ENCODE results near the gene SPATA46. TPM values are rescaled to one million over a fixed set of nuclear protein-coding genes. Genes with fewer than 3 reads are reported as not detected.

The SPATA46 gene
- total RNA-seq, 1 donor from 2014 or later: not detected

- no peak overlapping the region for H3K27ac Mint-ChIP-seq
- H3K36me3 Mint-ChIP-seq (ENCODE audit: low read depth): no peaks in the 10 kb centered on the region
- no peak for DNase-seq (ENCODE audit: low spot score)
- intact Hi-C loops (cut with micrococcal nuclease): no loop called here
- no peak overlapping the region for H3K4me3 Mint-ChIP-seq
- no peaks in the 10 kb centered on the region for H3K9me3 Mint-ChIP-seq
- no peaks in the 10 kb centered on the region for H3K4me1 Mint-ChIP-seq (ENCODE audit: low read depth)
- H3K27me3 Mint-ChIP-seq (ENCODE audit: insufficient read depth): no peaks in the 10 kb centered on the region
Observed at GRCh38 chr1:162366671-162367070, 10.0 kb downstream of the SPATA46 start.

- H3K27ac Mint-ChIP-seq: no peak overlapping the region
- H3K9me3 Mint-ChIP-seq: no peaks in the 10 kb centered on the region
- H3K27me3 Mint-ChIP-seq (ENCODE audit: insufficient read depth): no peaks in the 10 kb centered on the region
- DNase-seq (ENCODE audit: low spot score): no peak
- intact Hi-C loops (cut with micrococcal nuclease): no loop called here
- no peaks in the 10 kb centered on the region for H3K36me3 Mint-ChIP-seq (ENCODE audit: low read depth)
- no peak overlapping the region for H3K4me3 Mint-ChIP-seq
- no peaks in the 10 kb centered on the region for H3K4me1 Mint-ChIP-seq (ENCODE audit: low read depth)
Observed at GRCh38 chr1:162366149-162366548, 10.5 kb downstream of the SPATA46 start.

- DNase-seq (ENCODE audit: low spot score): no peak
- H3K36me3 Mint-ChIP-seq (ENCODE audit: low read depth): no peaks in the 10 kb centered on the region
Observed at GRCh38 chr1:162365284-162366020, 11.2 kb downstream of the SPATA46 start.

GRCh38 chr1:162364498-162364897 lies 12.2 kb downstream of the SPATA46 start:
- Mint-ChIP-seq H3K36me3 (ENCODE audit: low read depth) (no peaks in the 10 kb centered on the region), H3K4me1 (ENCODE audit: low read depth) (no peaks in the 10 kb centered on the region), H3K4me3 (no peak overlapping the region), H3K27ac (no peak overlapping the region), H3K9me3 (no peaks in the 10 kb centered on the region), H3K27me3 (ENCODE audit: insufficient read depth) (no peaks in the 10 kb centered on the region)
- intact Hi-C loops (cut with micrococcal nuclease): no loop called here
- no peak for DNase-seq (ENCODE audit: low spot score)

More at GRCh38 chr1:162365284-162366020, 11.2 kb downstream of the SPATA46 start:
- intact Hi-C loops (cut with micrococcal nuclease): no loop called here
- Mint-ChIP-seq H3K27me3 (ENCODE audit: insufficient read depth) (no peaks in the 10 kb centered on the region), H3K4me3 (no peak overlapping the region), H3K9me3 (no peaks in the 10 kb centered on the region), H3K4me1 (ENCODE audit: low read depth) (no peaks in the 10 kb centered on the region), H3K27ac (no peak overlapping the region)

GRCh38 chr1:162363823-162364222 lies 12.8 kb downstream of the SPATA46 start:
- peaks cover 2% of the 10 kb centered on the region for H3K27me3 Mint-ChIP-seq (ENCODE audit: insufficient read depth)
- intact Hi-C loops (cut with micrococcal nuclease): no loop called here
- no peak for DNase-seq (ENCODE audit: low spot score)
- H3K36me3 Mint-ChIP-seq (ENCODE audit: low read depth): no peaks in the 10 kb centered on the region
- no peaks in the 10 kb centered on the region for H3K4me1 Mint-ChIP-seq (ENCODE audit: low read depth)
- no peaks in the 10 kb centered on the region for H3K9me3 Mint-ChIP-seq
- H3K27ac Mint-ChIP-seq: no peak overlapping the region
- H3K4me3 Mint-ChIP-seq: no peak overlapping the region

- H3K4me3 Mint-ChIP-seq: no peak overlapping the region
- H3K27ac Mint-ChIP-seq: no peak overlapping the region
- H3K27me3 Mint-ChIP-seq (ENCODE audit: insufficient read depth): peaks cover 5% of the 10 kb centered on the region
- no peaks in the 10 kb centered on the region for H3K4me1 Mint-ChIP-seq (ENCODE audit: low read depth)
- no peaks in the 10 kb centered on the region for H3K36me3 Mint-ChIP-seq (ENCODE audit: low read depth)
- no peak for DNase-seq (ENCODE audit: low spot score)
- intact Hi-C loops (cut with micrococcal nuclease): no loop called here
- no peaks in the 10 kb centered on the region for H3K9me3 Mint-ChIP-seq
Observed at GRCh38 chr1:162361349-162361748, 15.3 kb downstream of the SPATA46 start.

GRCh38 chr1:162360874-162361260 lies 15.8 kb downstream of the SPATA46 start:
- Mint-ChIP-seq H3K27me3 (ENCODE audit: insufficient read depth) (peaks cover 5% of the 10 kb centered on the region), H3K36me3 (ENCODE audit: low read depth) (no peaks in the 10 kb centered on the region), H3K9me3 (no peaks in the 10 kb centered on the region), H3K4me3 (no peak overlapping the region), H3K4me1 (ENCODE audit: low read depth) (no peaks in the 10 kb centered on the region), H3K27ac (no peak overlapping the region)
- intact Hi-C loops (cut with micrococcal nuclease): no loop called here
- no peak for DNase-seq (ENCODE audit: low spot score)

GRCh38 chr1:162360237-162360873 lies 16.3 kb downstream of the SPATA46 start:
- Mint-ChIP-seq H3K4me1 (ENCODE audit: low read depth) (no peaks in the 10 kb centered on the region), H3K27ac (no peak overlapping the region), H3K27me3 (ENCODE audit: insufficient read depth) (peaks cover 5% of the 10 kb centered on the region), H3K36me3 (ENCODE audit: low read depth) (no peaks in the 10 kb centered on the region), H3K4me3 (no peak overlapping the region), H3K9me3 (no peaks in the 10 kb centered on the region)
- intact Hi-C loops (cut with micrococcal nuclease): no loop called here
- no peak for DNase-seq (ENCODE audit: low spot score)

GRCh38 chr1:162359523-162360236 lies 17.0 kb downstream of the SPATA46 start:
- no peak overlapping the region for H3K27ac Mint-ChIP-seq

GRCh38 chr1:162358928-162359327 lies 17.7 kb downstream of the SPATA46 start:
- H3K4me1 Mint-ChIP-seq (ENCODE audit: low read depth): no peaks in the 10 kb centered on the region
- H3K9me3 Mint-ChIP-seq: no peaks in the 10 kb centered on the region
- no peaks in the 10 kb centered on the region for H3K36me3 Mint-ChIP-seq (ENCODE audit: low read depth)
- DNase-seq (ENCODE audit: low spot score): no peak
- no peak overlapping the region for H3K4me3 Mint-ChIP-seq
- H3K27ac Mint-ChIP-seq: no peak overlapping the region
- peaks cover 5% of the 10 kb centered on the region for H3K27me3 Mint-ChIP-seq (ENCODE audit: insufficient read depth)
- intact Hi-C loops (cut with micrococcal nuclease): loop anchor here (5.0 kb wide), 1 partner anchor 488 kb away; no protein-coding TSS in a partner anchor

More at GRCh38 chr1:162359523-162360236, 17.0 kb downstream of the SPATA46 start:
- Mint-ChIP-seq H3K9me3 (no peaks in the 10 kb centered on the region), H3K4me1 (ENCODE audit: low read depth) (no peaks in the 10 kb centered on the region), H3K27me3 (ENCODE audit: insufficient read depth) (peaks cover 5% of the 10 kb centered on the region), H3K4me3 (no peak overlapping the region), H3K36me3 (ENCODE audit: low read depth) (no peaks in the 10 kb centered on the region)
- intact Hi-C loops (cut with micrococcal nuclease): loop anchor here (5.0 kb wide), 1 partner anchor 488 kb away; no protein-coding TSS in a partner anchor
- DNase-seq (ENCODE audit: low spot score): no peak

GRCh38 chr1:162357681-162358266 lies 18.9 kb downstream of the SPATA46 start:
- no peak for DNase-seq (ENCODE audit: low spot score)
- Mint-ChIP-seq H3K36me3 (ENCODE audit: low read depth) (no peaks in the 10 kb centered on the region), H3K27ac (no peak overlapping the region), H3K9me3 (no peaks in the 10 kb centered on the region), H3K27me3 (ENCODE audit: insufficient read depth) (peaks cover 9% of the 10 kb centered on the region), H3K4me1 (ENCODE audit: low read depth) (no peaks in the 10 kb centered on the region), H3K4me3 (no peak overlapping the region)
- intact Hi-C loops (cut with micrococcal nuclease): loop anchor here (5.0 kb wide), 1 partner anchor 490 kb away; no protein-coding TSS in a partner anchor

- H3K27me3 Mint-ChIP-seq (ENCODE audit: insufficient read depth): peaks cover 9% of the 10 kb centered on the region
- DNase-seq (ENCODE audit: low spot score): no peak
- no peaks in the 10 kb centered on the region for H3K9me3 Mint-ChIP-seq
- H3K4me1 Mint-ChIP-seq (ENCODE audit: low read depth): no peaks in the 10 kb centered on the region
- no peak overlapping the region for H3K4me3 Mint-ChIP-seq
- H3K27ac Mint-ChIP-seq: no peak overlapping the region
- intact Hi-C loops (cut with micrococcal nuclease): no loop called here
- no peaks in the 10 kb centered on the region for H3K36me3 Mint-ChIP-seq (ENCODE audit: low read depth)
Observed at GRCh38 chr1:162353702-162354101, 23.0 kb downstream of the SPATA46 start.

GRCh38 chr1:162353078-162353477 lies 23.6 kb downstream of the SPATA46 start:
- Mint-ChIP-seq H3K4me1 (ENCODE audit: low read depth) (no peaks in the 10 kb centered on the region), H3K36me3 (ENCODE audit: low read depth) (no peaks in the 10 kb centered on the region), H3K9me3 (no peaks in the 10 kb centered on the region), H3K27me3 (ENCODE audit: insufficient read depth) (peaks cover 8% of the 10 kb centered on the region), H3K4me3 (no peak overlapping the region), H3K27ac (no peak overlapping the region)
- DNase-seq (ENCODE audit: low spot score): no peak
- intact Hi-C loops (cut with micrococcal nuclease): no loop called here
